H1 (cell line): ENCODE data around the gene DLL3. TPM values are rescaled to one million over a fixed set of nuclear protein-coding genes. Genes with fewer than 3 reads are reported as not detected.

Experiments used
- polyA plus RNA-seq, 7 experiments: library from polyadenylated mRNA; depleted of rRNA in 3 of 7; stranded (reverse) in 5 of 7; unstranded in 2 of 7; fragments of >200 nt in 5 of 7; fragments of 200-250 nt in 2 of 7; gene quantifications; 1 replicate in 5 of 7; 2 replicates in 1 of 7; 4 replicates in 1 of 7; pipeline versions ENCODE4 v1.2.1 to v1.2.3, GENCODE V29; 2011 to 2013; ENCODE audit warnings: missing spikeins in 2 of 7, mixed read lengths in 2 of 7
- total RNA-seq: library from RNA; stranded (reverse); fragmentation: NEBNext Ultra II Directional; extraction: Animal tissue kit (Norgen Biotek cat#: 25700); gene quantifications from 2 replicates; pipeline ENCODE4 v1.2.1, GENCODE V29; 2021

Gene DLL3
- total and polyA plus RNA-seq, 2 of the 8 experiments (the other 6 are each of a cell fraction or from before 2014, with no cell fraction given): 12.2 to 13.8 TPM

Other genes starting within 250 kb of the DLL3 start
- not detected in 2 replicates for gene IFNL2, start 230.6 kb upstream of the DLL3 start, total RNA-seq
- gene IFNL2, start 230.6 kb upstream of the DLL3 start, polyA plus RNA-seq (2011; rRNA removed): not detected in 2 replicates
- gene IFNL1, start 202.5 kb upstream of the DLL3 start, total RNA-seq: not detected in 2 replicates
- gene IFNL1, start 202.5 kb upstream of the DLL3 start, polyA plus RNA-seq (2011; rRNA removed): not detected in 2 replicates
- gene LRFN1, start 178.1 kb upstream of the DLL3 start, total RNA-seq: 6.6 and 7.5 TPM in 2 replicates
- gene LRFN1, start 178.1 kb upstream of the DLL3 start, polyA plus RNA-seq (2011; rRNA removed): 2.4 and 6.1 TPM in 2 replicates
- gene GMFG, start 162.9 kb upstream of the DLL3 start, total RNA-seq: not detected in 2 replicates
- gene GMFG, start 162.9 kb upstream of the DLL3 start, polyA plus RNA-seq (2011; rRNA removed): 0.24 and 0.26 TPM in 2 replicates
- 158 and 161 TPM in 2 replicates for gene SAMD4B, start 156.5 kb upstream of the DLL3 start, total RNA-seq
- gene SAMD4B, start 156.5 kb upstream of the DLL3 start, polyA plus RNA-seq (2011; rRNA removed): 137 and 189 TPM in 2 replicates
- 31.4 and 33.1 TPM in 2 replicates for gene PAF1, start 107.8 kb upstream of the DLL3 start, total RNA-seq
- 58.6 and 67.8 TPM in 2 replicates for gene PAF1, start 107.8 kb upstream of the DLL3 start, polyA plus RNA-seq (2011; rRNA removed)
- gene MED29, start 107.6 kb upstream of the DLL3 start, total RNA-seq: 31.1 and 32.3 TPM in 2 replicates
- gene MED29, start 107.6 kb upstream of the DLL3 start, polyA plus RNA-seq (2011; rRNA removed): 52.5 and 71.4 TPM in 2 replicates
- 10.9 and 12.2 TPM in 2 replicates for gene ZFP36, start 92.1 kb upstream of the DLL3 start, total RNA-seq
- 4.0 and 7.3 TPM in 2 replicates for gene ZFP36, start 92.1 kb upstream of the DLL3 start, polyA plus RNA-seq (2011; rRNA removed)
- gene PLEKHG2, start 86.3 kb upstream of the DLL3 start, total RNA-seq: 64.0 and 65.7 TPM in 2 replicates
- gene PLEKHG2, start 86.3 kb upstream of the DLL3 start, polyA plus RNA-seq (2011; rRNA removed): 16.9 and 21.8 TPM in 2 replicates
- 2,433 and 2,482 TPM in 2 replicates for gene RPS16, start 63.0 kb upstream of the DLL3 start, total RNA-seq
- gene RPS16, start 63.0 kb upstream of the DLL3 start, polyA plus RNA-seq (2011; rRNA removed): 7,810 and 9,546 TPM in 2 replicates
- gene SUPT5H, start 53.4 kb upstream of the DLL3 start, total RNA-seq: 111 and 118 TPM in 2 replicates
- 77.8 and 110 TPM in 2 replicates for gene SUPT5H, start 53.4 kb upstream of the DLL3 start, polyA plus RNA-seq (2011; rRNA removed)
- gene TIMM50, start 18.1 kb upstream of the DLL3 start, total RNA-seq: 153 and 155 TPM in 2 replicates
- 187 and 217 TPM in 2 replicates for gene TIMM50, start 18.1 kb upstream of the DLL3 start, polyA plus RNA-seq (2011; rRNA removed)
- gene SELENOV, start 16.2 kb downstream of the DLL3 start, total RNA-seq: 8.4 and 11.0 TPM in 2 replicates
- 10.7 and 21.8 TPM in 2 replicates for gene SELENOV, start 16.2 kb downstream of the DLL3 start, polyA plus RNA-seq (2011; rRNA removed)
- 2.4 and 3.4 TPM in 2 replicates for gene EID2B, start 33.9 kb downstream of the DLL3 start, total RNA-seq
- gene EID2B, start 33.9 kb downstream of the DLL3 start, polyA plus RNA-seq (2011; rRNA removed): 2.1 and 11.3 TPM in 2 replicates
- 29.6 and 29.9 TPM in 2 replicates for gene EID2, start 41.2 kb downstream of the DLL3 start, total RNA-seq
- 7.6 and 7.8 TPM in 2 replicates for gene EID2, start 41.2 kb downstream of the DLL3 start, polyA plus RNA-seq (2011; rRNA removed)
- gene LGALS13, start 103.6 kb downstream of the DLL3 start, total RNA-seq: not detected in 2 replicates
- not detected in 2 replicates for gene LGALS13, start 103.6 kb downstream of the DLL3 start, polyA plus RNA-seq (2011; rRNA removed)
- not detected in 2 replicates for gene LGALS16, start 157.0 kb downstream of the DLL3 start, total RNA-seq
- not detected in 2 replicates for gene LGALS16, start 157.0 kb downstream of the DLL3 start, polyA plus RNA-seq (2011; rRNA removed)
- 0.50 and 1.1 TPM in 2 replicates for gene LGALS14, start 205.5 kb downstream of the DLL3 start, total RNA-seq
- gene LGALS14, start 205.5 kb downstream of the DLL3 start, polyA plus RNA-seq (2011; rRNA removed): 0.22 and 0.77 TPM in 2 replicates
- gene CLC, start 239.1 kb downstream of the DLL3 start, total RNA-seq: 10.1 and 12.4 TPM in 2 replicates
- 4.0 and 6.4 TPM in 2 replicates for gene CLC, start 239.1 kb downstream of the DLL3 start, polyA plus RNA-seq (2011; rRNA removed)